Coronary artery (tissue), 2 donors: Measurements from ENCODE around the gene TLR7.

Source experiments
- DNase-seq: peaks from one replicate; pipeline ENCODE4 v3.0.0-alpha.2; 2017; ENCODE audit warnings: low spot score
- H3K27ac ChIP-seq, 2 donors: fragments of 200-600 bp; sonication (generic); one replicate each; pipeline ENCODE4 v1.5.1; 2016 to 2019
- H3K4me3 ChIP-seq: fragments of 200-600 bp; sonication (generic); 2 replicates; pipeline ENCODE4 v1.5.1; 2016; ENCODE audit warnings: mild to moderate bottlenecking, moderate library complexity
- CTCF ChIP-seq: fragments of 200-600 bp; sonication (generic); IDR thresholded peaks from one replicate; pipeline ENCODE4 v1.5.1; 2019; ENCODE audit warnings: antibody characterized with exemption

Gene TLR7

GRCh38 chrX:12919620-12920019, 52.7 kb downstream of the TLR7 start:
- no peak for DNase-seq
- Histone ChIP-seq H3K27ac (no peak overlapping the region), H3K4me3 (no peak overlapping the region)
- TF ChIP-seq CTCF: no peak

GRCh38 chrX:12920990-12921389, 54.1 kb downstream of the TLR7 start:
- no peak for TF ChIP-seq CTCF
- Histone ChIP-seq H3K27ac (no peak overlapping the region), H3K4me3 (no peak overlapping the region)
- no peak for DNase-seq

- DNase-seq: no peak
- TF ChIP-seq CTCF: no peak
- H3K27ac ChIP-seq: no peak overlapping the region
- no peak overlapping the region for H3K4me3 ChIP-seq
These were observed 55.2 kb downstream of the TLR7 start for GRCh38 chrX:12921886-12922598.

- DNase-seq: no peak
- H3K27ac ChIP-seq: no peak overlapping the region
- no peak for TF ChIP-seq CTCF
- H3K4me3 ChIP-seq: no peak overlapping the region
These were observed 55.7 kb downstream of the TLR7 start for GRCh38 chrX:12922599-12922919.

- no peak for DNase-seq
- no peak for TF ChIP-seq CTCF
These were observed 62.8 kb downstream of the TLR7 start for GRCh38 chrX:12929701-12930100.

GRCh38 chrX:12930150-12930549, 63.3 kb downstream of the TLR7 start:
- Histone ChIP-seq H3K4me3 (no peak overlapping the region), H3K27ac (no peak overlapping the region)
- no peak for TF ChIP-seq CTCF
- DNase-seq: no peak

More at GRCh38 chrX:12929701-12930100, 62.8 kb downstream of the TLR7 start:
- Histone ChIP-seq H3K4me3 (no peak overlapping the region), H3K27ac (no peak overlapping the region)

GRCh38 chrX:12932244-12932643, 65.4 kb downstream of the TLR7 start:
- Histone ChIP-seq H3K27ac (no peak overlapping the region), H3K4me3 (no peak overlapping the region)
- no peak for TF ChIP-seq CTCF
- no peak for DNase-seq
